Fibroblast of mammary gland (primary cell): Measurements from ENCODE around the gene NEDD4L.
"Not testable (repeated sequence)": the region's sequence is repeated elsewhere in the genome, so short reads cannot be mapped to it uniquely, and the experiment has no call there.

Experiments used
- DNase-seq: peaks from one replicate; pipeline ENCODE4 v3.0.0-alpha.2; 2010; ENCODE audit warnings: low read depth
- H3K4me3 ChIP-seq: 2 replicates; pipeline ENCODE4 v1.5.1; 2011; ENCODE audit warnings: low read depth, mild to moderate bottlenecking, low read length, moderate library complexity; ENCODE audit not compliant: control insufficient read depth
- CTCF ChIP-seq: conservative IDR thresholded peaks from 2 replicates; pipeline ENCODE4 v1.5.1; 2011; ENCODE audit warnings: low read depth, low read length, inconsistent platforms; ENCODE audit not compliant: control insufficient read depth, insufficient read depth

NEDD4L gene

GRCh38 chr18:58419587-58420199 is 375.7 kb downstream of the NEDD4L start:
- no peak for DNase-seq
- no peak overlapping the region for H3K4me3 ChIP-seq
- TF ChIP-seq CTCF, result no peak

GRCh38 chr18:58426611-58427010 is 382.6 kb downstream of the NEDD4L start:
- DNase-seq, result no peak
- no peak for TF ChIP-seq CTCF
- H3K4me3 ChIP-seq, result no peak overlapping the region

- DNase-seq, result no peak
- no peak for TF ChIP-seq CTCF
- no peak overlapping the region for H3K4me3 ChIP-seq
Observed at GRCh38 chr18:58427321-58427720, 383.3 kb downstream of the NEDD4L start.

GRCh38 chr18:58429442-58429841 is 385.4 kb downstream of the NEDD4L start:
- no peak for DNase-seq
- no peak for TF ChIP-seq CTCF
- no peak overlapping the region for H3K4me3 ChIP-seq

DNA sequence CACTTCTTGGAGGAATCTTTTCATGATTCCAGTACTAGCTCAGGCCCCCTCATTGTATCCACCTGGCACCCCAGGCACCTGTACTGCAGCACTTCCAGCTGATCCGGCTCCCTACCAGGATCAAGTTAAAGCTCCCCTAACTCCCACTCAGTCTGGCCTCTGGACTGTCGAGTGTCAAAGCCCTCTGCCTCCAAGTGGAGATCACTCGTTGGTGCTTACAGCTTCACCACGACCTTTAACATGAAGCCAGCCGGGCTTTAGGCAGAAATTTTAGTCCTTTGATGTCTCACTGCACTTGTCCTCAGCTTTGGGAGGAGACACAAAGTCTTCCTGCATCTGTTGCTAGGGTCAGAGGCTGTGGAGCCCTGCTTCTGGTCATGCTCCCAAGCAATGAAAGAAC is 387.2 kb downstream of the NEDD4L start:
- no peak for TF ChIP-seq CTCF
- DNase-seq, result no peak
- no peak overlapping the region for H3K4me3 ChIP-seq

GRCh38 chr18:58432050-58432727 is 388.2 kb downstream of the NEDD4L start:
- no peak for TF ChIP-seq CTCF
- DNase-seq, result no peak
- no peak overlapping the region for H3K4me3 ChIP-seq

GRCh38 chr18:58435221-58436005 is 391.4 kb downstream of the NEDD4L start:
- not testable (repeated sequence) for H3K4me3 ChIP-seq, DNase-seq
